Midbrain (tissue), 1 donor: ENCODE results near the gene CLASRP.
A peak's percentile ranks its signal among the peaks of the same experiment; 100 is the strongest.
"Not testable (repeated sequence)": the region's sequence is repeated elsewhere in the genome, so short reads cannot be mapped to it uniquely, and the experiment has no call there.

Experiments
- DNase-seq: peaks from one replicate; lab custom pipeline; 2025; lab: John Stamatoyannopoulos, UW

Gene CLASRP

GRCh38 chr19:45038931-45039893 lies at the start of gene CLASRP:
Gene CLASRP (plus strand): TSS chr19:45039045. CDS start chr19:45040213, 1,168 bp downstream.
- DNase-seq, result peak; percentile 93

GRCh38 chr19:44990459-44990858 lies 48.4 kb upstream of the CLASRP start:
- no peak for DNase-seq

GRCh38 chr19:44990966-44991365 lies 47.9 kb upstream of the CLASRP start:
- DNase-seq, result no peak

GRCh38 chr19:44992336-44993163 lies 46.3 kb upstream of the CLASRP start:
- DNase-seq, result no peak

- DNase-seq, result no peak
Observed at GRCh38 chr19:44993526-44993925, 45.3 kb upstream of the CLASRP start.

- no peak for DNase-seq
Observed at GRCh38 chr19:44993926-44994537, 44.8 kb upstream of the CLASRP start.

- DNase-seq, result no peak
Observed at GRCh38 chr19:44998025-44998424, 40.8 kb upstream of the CLASRP start.

GRCh38 chr19:44999131-44999925 lies 39.5 kb upstream of the CLASRP start:
- not testable (repeated sequence) for DNase-seq

GRCh38 chr19:45000665-45001064 lies 38.2 kb upstream of the CLASRP start:
- not testable (repeated sequence) for DNase-seq

GRCh38 chr19:45001087-45001739 lies 37.6 kb upstream of the CLASRP start, which contains the start of gene RELB:
Gene RELB (plus strand): TSS chr19:45001464. CDS start chr19:45001580, 116 bp downstream.
- DNase-seq, result peak; percentile 87

GRCh38 chr19:45003485-45003884 lies 35.4 kb upstream of the CLASRP start:
- no peak for DNase-seq

- no peak for DNase-seq
Observed at GRCh38 chr19:45005787-45006186, 33.1 kb upstream of the CLASRP start.

GRCh38 chr19:45008552-45008951 lies 30.3 kb upstream of the CLASRP start:
- no peak for DNase-seq

- DNase-seq, result no peak
Observed at GRCh38 chr19:45009625-45010255, 29.1 kb upstream of the CLASRP start.

- no peak for DNase-seq
Observed at GRCh38 chr19:45010306-45010705, 28.5 kb upstream of the CLASRP start.

GRCh38 chr19:45011959-45012358 lies 26.9 kb upstream of the CLASRP start:
- DNase-seq, result no peak

- peak; percentile 79 for DNase-seq
Observed at GRCh38 chr19:45016388-45017314, 22.2 kb upstream of the CLASRP start.

- DNase-seq, result no peak
Observed at GRCh38 chr19:45019187-45019586, 19.7 kb upstream of the CLASRP start.

- no peak for DNase-seq
Observed at GRCh38 chr19:45020071-45020470, 18.8 kb upstream of the CLASRP start.
